ENCODE results near the gene CNOT11. TPM values are rescaled to one million over a fixed set of nuclear protein-coding genes. Genes with fewer than 3 reads are reported as not detected.
A peak's percentile ranks its signal among the peaks of the same experiment; 100 is the strongest.

CNOT11 gene
- total and polyA plus RNA-seq, 2 of the 13 experiments (the other 11 are each of a cell fraction or from before 2014, with no cell fraction given), result 114 to 209 TPM

DNA sequence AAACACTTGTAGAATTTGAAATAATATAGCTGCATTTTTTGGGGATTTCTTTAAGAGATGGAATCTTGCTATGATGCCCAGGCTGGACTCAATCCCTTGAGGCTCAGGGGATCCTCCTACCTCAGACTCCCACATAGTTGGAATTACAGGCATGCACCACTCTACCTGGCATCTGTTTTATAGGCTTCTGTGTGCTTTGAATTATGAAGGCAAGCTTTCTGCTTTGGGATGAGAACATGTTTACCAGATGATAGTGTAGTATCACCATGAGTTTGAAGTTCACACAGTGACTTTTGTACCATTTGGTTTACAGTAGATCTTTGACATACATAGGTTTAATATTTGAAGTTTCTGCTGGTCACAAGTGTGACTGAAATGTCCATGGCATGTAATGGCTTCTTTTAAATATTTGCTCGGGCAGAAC, 10.7 kb downstream of the CNOT11 start (continued):
- TF ChIP-seq, protein P1, sequence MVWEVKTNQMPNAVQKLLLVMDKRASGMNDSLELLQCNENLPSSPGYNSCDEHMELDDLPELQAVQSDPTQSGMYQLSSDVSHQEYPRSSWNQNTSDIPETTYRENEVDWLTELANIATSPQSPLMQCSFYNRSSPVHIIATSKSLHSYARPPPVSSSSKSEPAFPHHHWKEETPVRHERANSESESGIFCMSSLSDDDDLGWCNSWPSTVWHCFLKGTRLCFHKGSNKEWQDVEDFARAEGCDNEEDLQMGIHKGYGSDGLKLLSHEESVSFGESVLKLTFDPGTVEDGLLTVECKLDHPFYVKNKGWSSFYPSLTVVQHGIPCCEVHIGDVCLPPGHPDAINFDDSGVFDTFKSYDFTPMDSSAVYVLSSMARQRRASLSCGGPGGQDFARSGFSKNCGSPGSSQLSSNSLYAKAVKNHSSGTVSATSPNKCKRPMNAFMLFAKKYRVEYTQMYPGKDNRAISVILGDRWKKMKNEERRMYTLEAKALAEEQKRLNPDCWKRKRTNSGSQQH (CRISPR knock-in tag; IDR thresholded peaks at IDR 0.05; ENCODE audit: low read depth), result no peak
- TF ChIP-seq MXI1 (IDR thresholded peaks at IDR 0.05; ENCODE audit: borderline replicate concordance, low read depth, low read length) (no peak; the same call in 2 of the 3 replicates), ZNF512 (CRISPR knock-in tag; IDR thresholded peaks at IDR 0.05) (no peak), FOXO1 (CRISPR knock-in tag; IDR thresholded peaks at IDR 0.05) (peak; percentile 88; the same call in 1 of the 2 replicates), EED (CRISPR knock-in tag; IDR thresholded peaks at IDR 0.05) (no peak), MXD4 (CRISPR knock-in tag; IDR thresholded peaks at IDR 0.05) (0 out of 2 replicates have a peak, but pooled peaks have one; percentile 27), ZBTB20 (CRISPR knock-in tag; IDR thresholded peaks at IDR 0.05; ENCODE audit: borderline replicate concordance, low read depth) (peak; percentile 92; the same call in 1 of the 2 replicates), PHF20 (CRISPR knock-in tag; IDR thresholded peaks at IDR 0.05) (no peak), ZNF83 (CRISPR knock-in tag; IDR thresholded peaks at IDR 0.05; ENCODE audit: borderline replicate concordance) (no peak), MIER2 (CRISPR knock-in tag; IDR thresholded peaks at IDR 0.05) (peak; percentile 31; the same call in 1 of the 2 replicates), SOX13 (IDR thresholded peaks at IDR 0.05) (no peak), SOX13 (CRISPR knock-in tag; conservative IDR thresholded peaks at IDR 0.05 in 1 of 2, IDR thresholded peaks at IDR 0.05 in 1 of 2) (peak in 1 of 2 experiments; percentile 55; a peak in 1 of 4 replicates), BCL6 (CRISPR knock-in tag; IDR thresholded peaks at IDR 0.05) (peak; percentile 51; the same call in 1 of the 2 replicates), MAFF (IDR thresholded peaks at IDR 0.05; ENCODE audit: low read depth, low read length) (no peak), ZNF230 (CRISPR knock-in tag; IDR thresholded peaks at IDR 0.05) (no peak), ZNF101 (CRISPR knock-in tag; IDR thresholded peaks at IDR 0.05; ENCODE audit: borderline replicate concordance, low read depth) (no peak), ZNF703 (CRISPR knock-in tag; IDR thresholded peaks at IDR 0.05; ENCODE audit: borderline replicate concordance) (no peak), KLF11 (CRISPR knock-in tag; IDR thresholded peaks at IDR 0.05) (no peak), HNRNPK (IDR thresholded peaks at IDR 0.05; ENCODE audit: low read depth, low read length, poor library complexity, severe bottlenecking) (no peak), EP300 (IDR thresholded peaks at IDR 0.05; ENCODE audit: low read depth in 2 of 2, low read length in 2 of 2) (peak in 1 of 2 experiments; percentile 37; a peak in 2 of 4 replicates), EP300 (CRISPR knock-in tag; IDR thresholded peaks at IDR 0.05; ENCODE audit: borderline replicate concordance) (no peak), ZNF121 (CRISPR knock-in tag; IDR thresholded peaks at IDR 0.05) (peak; percentile 96), ZNF205 (CRISPR knock-in tag; IDR thresholded peaks at IDR 0.05) (peak; percentile 43; the same call in 1 of the 2 replicates), ADNP (CRISPR knock-in tag; IDR thresholded peaks at IDR 0.05) (no peak), PAWR (CRISPR knock-in tag; IDR thresholded peaks at IDR 0.05; ENCODE audit: borderline replicate concordance) (no peak), ZSCAN5A (CRISPR knock-in tag; IDR thresholded peaks at IDR 0.05; ENCODE audit: borderline replicate concordance) (no peak; the same call in 1 of the 2 replicates)
- TF ChIP-seq, protein P2, sequence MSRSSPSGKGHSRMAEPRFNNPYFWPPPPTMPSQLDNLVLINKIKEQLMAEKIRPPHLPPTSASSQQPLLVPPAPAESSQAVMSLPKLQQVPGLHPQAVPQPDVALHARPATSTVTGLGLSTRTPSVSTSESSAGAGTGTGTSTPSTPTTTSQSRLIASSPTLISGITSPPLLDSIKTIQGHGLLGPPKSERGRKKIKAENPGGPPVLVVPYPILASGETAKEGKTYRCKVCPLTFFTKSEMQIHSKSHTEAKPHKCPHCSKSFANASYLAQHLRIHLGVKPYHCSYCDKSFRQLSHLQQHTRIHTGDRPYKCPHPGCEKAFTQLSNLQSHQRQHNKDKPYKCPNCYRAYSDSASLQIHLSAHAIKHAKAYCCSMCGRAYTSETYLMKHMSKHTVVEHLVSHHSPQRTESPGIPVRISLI (CRISPR knock-in tag; IDR thresholded peaks at IDR 0.05; ENCODE audit: borderline replicate concordance), result no peak

Measured in HepG2 (cell line).